K562 (cell line): ENCODE data around the gene LRRC4. TPM values are rescaled to one million over a fixed set of nuclear protein-coding genes. Genes with fewer than 3 reads are reported as not detected.

Experiments
- DMBX1 ChIP-seq: fragments of 250-450 bp; sonication (Bioruptor Pico); IDR thresholded peaks from 2 replicates; pipeline ENCODE4 v1.8.0; 2022; ENCODE audit warnings: inconsistent platforms, mild to moderate bottlenecking, moderate library complexity, borderline replicate concordance
- ETV5 ChIP-seq: sonication (generic); formaldehyde crosslinking; IDR thresholded peaks from 2 replicates; pipeline ENCODE4 v1.4.0; 2020; ENCODE audit warnings: low read depth, mild to moderate bottlenecking, missing genetic modification reagents
- HSF4 ChIP-seq: fragments of 250-450 bp; sonication (Bioruptor Pico); IDR thresholded peaks from 2 replicates; pipeline ENCODE4 v2.1.2; 2022; ENCODE audit warnings: mild to moderate bottlenecking, moderate library complexity, borderline replicate concordance
- LEF1 ChIP-seq: fragments of 450-650 bp; IDR thresholded peaks from 2 replicates; pipeline ENCODE4 v1.6.1; 2016; ENCODE audit warnings: mild to moderate bottlenecking
- MCM2 ChIP-seq: fragments of 450-650 bp; IDR thresholded peaks from 2 replicates; pipeline ENCODE4 v1.6.1; 2017; ENCODE audit warnings: low read depth, mild to moderate bottlenecking
- MGA ChIP-seq: fragments of 450-650 bp; IDR thresholded peaks from 2 replicates; pipeline ENCODE4 v1.6.1; 2016; ENCODE audit warnings: mild to moderate bottlenecking, moderate library complexity
- POLR2B ChIP-seq: fragments of 450-650 bp; IDR thresholded peaks from 2 replicates; pipeline ENCODE4 v1.6.1; 2018; ENCODE audit warnings: low read depth; ENCODE audit not compliant: partially characterized antibody
- POLR2H ChIP-seq: IDR thresholded peaks from 2 replicates; pipeline ENCODE4 v1.6.1; 2016; ENCODE audit warnings: missing genetic modification characterization, low read depth, mild to moderate bottlenecking, control low read depth, missing compliant biosample characterization, moderate library complexity
- SETDB1 ChIP-seq: IDR thresholded peaks from one replicate; pipeline ENCODE4 v1.6.1; 2012; ENCODE audit warnings: low read length, control low read depth, inconsistent platforms
- SIX5 ChIP-seq, 2 experiments: IDR thresholded peaks; 2 replicates each; pipeline ENCODE4 v1.6.1; 2011; ENCODE audit warnings: low read length in 2 of 2, borderline replicate concordance in 1 of 2, low read depth in 1 of 2, mild to moderate bottlenecking in 1 of 2, moderate library complexity in 1 of 2; ENCODE audit not compliant: insufficient read depth in 1 of 2
- SRF ChIP-seq, 2 experiments: fragments of 250-450, 450-650 bp in 1 of 2; sonication (Bioruptor Pico) in 1 of 2; sonication (generic) in 1 of 2; formaldehyde crosslinking; IDR thresholded peaks; 2 replicates each; pipeline versions ENCODE4 v1.5.0 to v1.5.1; 2020 to 2022; ENCODE audit warnings: mild to moderate bottlenecking in 1 of 2, missing genetic modification reagents in 1 of 2
- TAF7 ChIP-seq: fragments of 450-650 bp; IDR thresholded peaks from 2 replicates; pipeline ENCODE4 v1.6.1; 2016; ENCODE audit warnings: missing genetic modification characterization, missing compliant biosample characterization
- THAP7 ChIP-seq: fragments of 250-450 bp; sonication (Bioruptor Pico); IDR thresholded peaks from 2 replicates; pipeline ENCODE4 v1.5.0; 2021
- ZFP30 ChIP-seq: fragments of 250-450 bp; sonication (Bioruptor Pico); IDR thresholded peaks from 2 replicates; pipeline ENCODE4 v1.8.0; 2022; ENCODE audit warnings: moderate library complexity, mild to moderate bottlenecking, inconsistent platforms, borderline replicate concordance
- polyA plus RNA-seq, 8 experiments: library from polyadenylated mRNA; depleted of rRNA in 4 of 8; stranded (reverse) in 5 of 8; unstranded in 3 of 8; fragments of >200 nt; fragmentation: Nextera tagmentation in 2 of 8; fragmentation: Illumina TruSeq in 1 of 8; extraction: Ambion mirVana in 2 of 8; extraction: Trizol in 1 of 8; gene quantifications; 2 replicates each; pipeline versions ENCODE4 v1.2.1 to v1.2.3, GENCODE V29; 2011 to 2014; ENCODE audit warnings: inconsistent platforms in 1 of 8, missing spikeins in 1 of 8
- total RNA-seq, 7 experiments: library from RNA; depleted of rRNA in 6 of 7; stranded (reverse); fragments of >200 nt in 6 of 7; fragmentation: Illumina TruSeq in 2 of 7; extraction: Trizol in 2 of 7; gene quantifications; 2 replicates each; pipeline versions ENCODE4 v1.2.1 to v1.2.3, GENCODE V29; 2011 to 2021; ENCODE audit warnings: low replicate concordance in 1 of 7
- TF ChIP-seq, protein P1 (sequence below): IDR thresholded peaks from 2 replicates; pipeline ENCODE4 v1.6.1; 2016; ENCODE audit warnings: missing genetic modification characterization, missing compliant biosample characterization

Gene LRRC4
- total and polyA plus RNA-seq, 9 of the 15 experiments (the other 6 are each of a cell fraction or from before 2014, with no cell fraction given): 0.04 to 0.11 TPM; not detected in 7

- TF ChIP-seq MGA: no peak
- TF ChIP-seq POLR2B: no peak
- peak in 1 of 2 experiments; percentile 91; a peak in 2 of 4 replicates for TF ChIP-seq SRF (CRISPR knock-in tag; IDR thresholded peaks at IDR 0.05)
- no peak for TF ChIP-seq SETDB1
- no peak for TF ChIP-seq MCM2
- no peak for TF ChIP-seq HSF4
- no peak for TF ChIP-seq TAF7 (tag)
- TF ChIP-seq ZFP30 (CRISPR knock-in tag): no peak
- no peak for TF ChIP-seq ETV5
- TF ChIP-seq POLR2H (tag): no peak
- TF ChIP-seq SIX5 (IDR thresholded peaks at IDR 0.05; ENCODE audit: borderline replicate concordance in 1 of 2, insufficient read depth in 1 of 2, low read depth in 1 of 2, low read length in 2 of 2): no peak
- TF ChIP-seq THAP7: no peak
- TF ChIP-seq DMBX1 (CRISPR knock-in tag): no peak
- TF ChIP-seq, protein P1, sequence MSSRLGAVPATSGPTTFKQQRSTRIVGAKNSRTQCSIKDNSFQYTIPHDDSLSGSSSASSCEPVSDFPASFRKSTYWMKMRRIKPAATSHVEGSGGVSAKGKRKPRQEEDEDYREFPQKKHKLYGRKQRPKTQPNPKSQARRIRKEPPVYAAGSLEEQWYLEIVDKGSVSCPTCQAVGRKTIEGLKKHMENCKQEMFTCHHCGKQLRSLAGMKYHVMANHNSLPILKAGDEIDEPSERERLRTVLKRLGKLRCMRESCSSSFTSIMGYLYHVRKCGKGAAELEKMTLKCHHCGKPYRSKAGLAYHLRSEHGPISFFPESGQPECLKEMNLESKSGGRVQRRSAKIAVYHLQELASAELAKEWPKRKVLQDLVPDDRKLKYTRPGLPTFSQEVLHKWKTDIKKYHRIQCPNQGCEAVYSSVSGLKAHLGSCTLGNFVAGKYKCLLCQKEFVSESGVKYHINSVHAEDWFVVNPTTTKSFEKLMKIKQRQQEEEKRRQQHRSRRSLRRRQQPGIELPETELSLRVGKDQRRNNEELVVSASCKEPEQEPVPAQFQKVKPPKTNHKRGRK (tag): no peak
- 0 out of 2 replicates have a peak, but pooled peaks have one; percentile 23 for TF ChIP-seq LEF1
Measured at GRCh38 chr7:127983804-127984332, 47.4 kb downstream of the LRRC4 start (continued).
